HG03439 (cell line): Measurements from ENCODE around the gene RANBP9.
A peak's percentile ranks its signal among the peaks of the same experiment; 100 is the strongest.

Experiments used
- ATAC-seq: cut with Tn5 transposase; IDR thresholded peaks from one replicate; pipeline ENCODE4 v1.9.1; 2021; ENCODE audit warnings: mild to moderate bottlenecking, moderate library complexity; ENCODE audit not compliant: unreplicated experiment

RANBP9 gene

GRCh38 chr6:13655700-13656099 lies 55.9 kb downstream of the RANBP9 start:
- no peak for ATAC-seq

- ATAC-seq = no peak
Observed at GRCh38 chr6:13654496-13654895, 57.1 kb downstream of the RANBP9 start.

- no peak for ATAC-seq
Observed at GRCh38 chr6:13653296-13653695, 58.3 kb downstream of the RANBP9 start.

GRCh38 chr6:13649393-13649792 lies 62.2 kb downstream of the RANBP9 start:
- no peak for ATAC-seq

- no peak for ATAC-seq
Observed at GRCh38 chr6:13648850-13649249, 62.8 kb downstream of the RANBP9 start.

GRCh38 chr6:13643125-13643524 lies 68.5 kb downstream of the RANBP9 start:
- no peak for ATAC-seq

- ATAC-seq = no peak
Observed at GRCh38 chr6:13641315-13641714, 70.3 kb downstream of the RANBP9 start.

- ATAC-seq = no peak
Observed at GRCh38 chr6:13638626-13639025, 73.0 kb downstream of the RANBP9 start.

GRCh38 chr6:13638014-13638413 lies 73.6 kb downstream of the RANBP9 start:
- no peak for ATAC-seq

- no peak for ATAC-seq
Observed at GRCh38 chr6:13635948-13636658, 75.5 kb downstream of the RANBP9 start.

GRCh38 chr6:13633343-13633742 lies 78.3 kb downstream of the RANBP9 start:
- no peak for ATAC-seq

- no peak for ATAC-seq
Observed at GRCh38 chr6:13630499-13630898, 81.1 kb downstream of the RANBP9 start.

- no peak for ATAC-seq
Observed at GRCh38 chr6:13629459-13630116, 82.0 kb downstream of the RANBP9 start.

- ATAC-seq = no peak
Observed at GRCh38 chr6:13624871-13625288, 86.8 kb downstream of the RANBP9 start.

GRCh38 chr6:13617066-13617465 lies 94.6 kb downstream of the RANBP9 start:
- ATAC-seq = no peak

GRCh38 chr6:13615792-13616120 lies 95.9 kb downstream of the RANBP9 start:
- ATAC-seq = peak; percentile 10

- ATAC-seq = peak; percentile 92
Observed at GRCh38 chr6:13614926-13615791, 96.5 kb downstream of the RANBP9 start, which contains the start of gene NOL7. Gene NOL7 (plus strand): TSS chr6:13615335. CDS start chr6:13615359, 24 bp downstream.

GRCh38 chr6:13614126-13614925 lies 97.3 kb downstream of the RANBP9 start:
- ATAC-seq = peak; percentile 30

- ATAC-seq = no peak
Observed at GRCh38 chr6:13613029-13613594, 98.5 kb downstream of the RANBP9 start.

GRCh38 chr6:13611715-13612114 lies 99.9 kb downstream of the RANBP9 start:
- no peak for ATAC-seq
